Raji (cell line): ENCODE measurements around the gene STMND1.

Source experiments
- POLR2A ChIP-seq: IDR thresholded peaks from 2 replicates; pipeline ENCODE4 v1.6.1; 2011; ENCODE audit warnings: low read depth, low read length, control low read depth; ENCODE audit not compliant: insufficient read depth

The STMND1 gene

GRCh38 chr6:17101422-17102257, at the start of gene STMND1:
Gene STMND1, plus strand, starts transcription at chr6:17102050. Its CDS starts 208 bp downstream, at chr6:17102258.
- no peak for TF ChIP-seq POLR2A

- no peak for TF ChIP-seq POLR2A
These were observed 47.2 kb upstream of the STMND1 start for GRCh38 chr6:17054647-17055046.

- no peak for TF ChIP-seq POLR2A
These were observed 44.5 kb upstream of the STMND1 start for GRCh38 chr6:17057322-17057721.

- TF ChIP-seq POLR2A, result no peak
These were observed 43.3 kb upstream of the STMND1 start for GRCh38 chr6:17058550-17058949.

GRCh38 chr6:17059022-17059421, 42.8 kb upstream of the STMND1 start:
- no peak for TF ChIP-seq POLR2A

GRCh38 chr6:17059850-17060249, 42.0 kb upstream of the STMND1 start:
- TF ChIP-seq POLR2A, result no peak

- no peak for TF ChIP-seq POLR2A
These were observed 40.8 kb upstream of the STMND1 start for GRCh38 chr6:17061097-17061496.

GRCh38 chr6:17062871-17063440, 38.9 kb upstream of the STMND1 start:
- no peak for TF ChIP-seq POLR2A

GRCh38 chr6:17064975-17065374, 36.9 kb upstream of the STMND1 start:
- no peak for TF ChIP-seq POLR2A

- TF ChIP-seq POLR2A, result no peak
These were observed 35.2 kb upstream of the STMND1 start for GRCh38 chr6:17066610-17067009.

GRCh38 chr6:17081273-17081672, 20.6 kb upstream of the STMND1 start:
- TF ChIP-seq POLR2A, result no peak

- TF ChIP-seq POLR2A, result no peak
These were observed 19.9 kb upstream of the STMND1 start for GRCh38 chr6:17081860-17082508.

- no peak for TF ChIP-seq POLR2A
These were observed 18.5 kb upstream of the STMND1 start for GRCh38 chr6:17083397-17083796.

GRCh38 chr6:17086469-17086868, 15.4 kb upstream of the STMND1 start:
- no peak for TF ChIP-seq POLR2A

GRCh38 chr6:17088091-17088611, 13.7 kb upstream of the STMND1 start:
- TF ChIP-seq POLR2A, result no peak

GRCh38 chr6:17091122-17091521, 10.7 kb upstream of the STMND1 start:
- TF ChIP-seq POLR2A, result no peak
